GM12875 (cell line): Measurements from ENCODE around the gene TEX51.

ENCODE experiments used
- H3K4me3 ChIP-seq: one replicate; pipeline ENCODE4 v1.5.1; 2011; ENCODE audit warnings: low read depth, low read length, control low read depth
- CTCF ChIP-seq: IDR thresholded peaks from 2 replicates; pipeline ENCODE4 v1.5.1; 2011; ENCODE audit warnings: low read depth, mild to moderate bottlenecking, control low read depth, inconsistent platforms, low read length, moderate library complexity, borderline replicate concordance; ENCODE audit not compliant: insufficient read depth

TEX51 gene

GRCh38 chr2:126886211-126886915 lies 12.3 kb upstream of the TEX51 start:
- H3K4me3 ChIP-seq: no peak overlapping the region

GRCh38 chr2:126886916-126887280 lies 11.8 kb upstream of the TEX51 start:
- no peak for TF ChIP-seq CTCF
- H3K4me3 ChIP-seq: no peak overlapping the region

More at GRCh38 chr2:126886211-126886915, 12.3 kb upstream of the TEX51 start:
- peak; percentile 89 for TF ChIP-seq CTCF

GRCh38 chr2:126887506-126887905 lies 11.2 kb upstream of the TEX51 start:
- TF ChIP-seq CTCF: no peak

GRCh38 chr2:126888046-126888445 lies 10.6 kb upstream of the TEX51 start:
- no peak overlapping the region for H3K4me3 ChIP-seq
- no peak for TF ChIP-seq CTCF

More at GRCh38 chr2:126887506-126887905, 11.2 kb upstream of the TEX51 start:
- H3K4me3 ChIP-seq: no peak overlapping the region

GRCh38 chr2:126889071-126889470 lies 9.6 kb upstream of the TEX51 start:
- no peak for TF ChIP-seq CTCF

GRCh38 chr2:126889496-126890135 lies 9.1 kb upstream of the TEX51 start:
- H3K4me3 ChIP-seq: no peak overlapping the region
- no peak for TF ChIP-seq CTCF

More at GRCh38 chr2:126889071-126889470, 9.6 kb upstream of the TEX51 start:
- H3K4me3 ChIP-seq: no peak overlapping the region

GRCh38 chr2:126890136-126890510 lies 8.6 kb upstream of the TEX51 start:
- no peak overlapping the region for H3K4me3 ChIP-seq
- no peak for TF ChIP-seq CTCF
